Measurements from ENCODE around the gene XCL2. TPM values are rescaled to one million over a fixed set of nuclear protein-coding genes. Genes with fewer than 3 reads are reported as not detected.
"Not testable (repeated sequence)": the region's sequence is repeated elsewhere in the genome, so short reads cannot be mapped to it uniquely, and the experiment has no call there.

Gene XCL2, protein sequence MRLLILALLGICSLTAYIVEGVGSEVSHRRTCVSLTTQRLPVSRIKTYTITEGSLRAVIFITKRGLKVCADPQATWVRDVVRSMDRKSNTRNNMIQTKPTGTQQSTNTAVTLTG
- total RNA-seq: not detected in 2 replicates
- long read RNA-seq, partial matches to known transcripts: 0 of 1 reads
- long read RNA-seq, other reads (novel, unspliced or antisense): 1 of 1 reads

DNA sequence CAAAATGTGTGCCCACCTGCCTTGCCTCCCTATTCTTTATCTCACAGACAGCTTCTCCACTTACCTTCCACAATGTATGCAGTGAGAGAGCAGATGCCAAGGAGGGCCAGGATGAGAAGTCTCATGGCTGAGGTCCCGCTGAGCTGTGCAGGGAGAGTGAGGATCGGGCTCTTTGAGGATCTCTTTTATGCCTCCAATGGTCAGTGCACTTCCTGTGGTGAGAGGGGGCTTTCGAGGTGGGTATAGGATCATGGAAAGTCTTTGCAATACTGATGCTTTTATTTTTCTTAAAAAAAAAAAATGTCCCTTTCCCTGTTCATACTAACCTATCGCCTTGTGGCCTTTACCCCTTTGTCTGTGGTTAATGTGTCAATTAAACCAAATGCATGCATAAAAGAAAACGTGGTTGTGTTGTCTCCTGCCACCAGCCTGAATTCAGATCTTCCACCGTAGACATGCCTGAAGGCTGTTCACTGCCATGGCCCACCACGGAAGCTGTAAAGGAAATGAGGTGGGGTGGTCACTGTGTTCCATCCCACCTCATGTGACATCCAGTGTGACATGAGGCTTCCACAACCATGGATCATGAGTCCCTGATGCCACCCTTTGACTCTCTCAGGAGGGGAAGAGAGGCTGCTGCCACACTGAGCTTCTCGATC lies at the start of gene XCL2:
TSS of gene XCL2 (minus strand) at position 158 of the 659 bp plus-strand sequence. CDS start at position 125, 33 bp downstream.
- not testable (repeated sequence) for H3K27me3 Mint-ChIP-seq; H3K4me3 Mint-ChIP-seq (ENCODE audit: low read depth); H3K4me1 Mint-ChIP-seq (ENCODE audit: low read depth); DNase-seq (ENCODE audit: low spot score, unreplicated experiment); H3K36me3 Mint-ChIP-seq (ENCODE audit: insufficient read depth); H3K27ac Mint-ChIP-seq
- peaks cover 17% of the 10 kb centered on the region for H3K9me3 Mint-ChIP-seq (ENCODE audit: low read depth)

DNA sequence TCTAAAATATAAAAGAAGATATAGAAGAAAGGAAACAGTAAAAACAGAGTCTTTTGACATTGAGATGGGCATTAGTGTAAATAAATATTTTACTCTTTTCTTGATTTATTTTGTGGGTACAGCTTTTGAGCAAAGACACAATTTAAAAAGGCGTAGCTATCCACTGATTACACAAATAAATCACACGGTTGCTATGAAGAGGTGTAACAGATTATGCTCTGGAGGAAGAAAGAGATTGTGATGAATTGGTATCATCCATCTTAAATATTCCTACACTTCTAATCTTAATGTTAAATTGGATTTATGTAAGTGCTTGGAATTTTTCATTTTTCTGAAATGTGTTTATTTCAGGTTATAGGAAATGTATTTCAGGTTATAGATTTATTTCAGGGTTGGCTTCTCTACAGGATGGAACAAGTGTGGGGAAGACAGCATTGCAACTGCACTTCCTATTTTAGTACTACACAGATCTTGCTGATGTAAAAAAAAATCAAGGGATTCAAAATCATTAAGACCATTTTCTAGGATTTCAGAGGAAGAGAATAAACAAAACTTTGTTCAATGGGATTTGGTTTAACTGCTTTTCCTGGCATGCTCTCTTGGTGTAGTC lies 47.9 kb upstream of the XCL2 start:
- no peak overlapping the region for H3K27ac Mint-ChIP-seq
- no peaks in the 10 kb centered on the region for H3K4me1 Mint-ChIP-seq (ENCODE audit: low read depth)
- no peak overlapping the region for H3K4me3 Mint-ChIP-seq (ENCODE audit: low read depth)
- TF ChIP-seq, protein P1, sequence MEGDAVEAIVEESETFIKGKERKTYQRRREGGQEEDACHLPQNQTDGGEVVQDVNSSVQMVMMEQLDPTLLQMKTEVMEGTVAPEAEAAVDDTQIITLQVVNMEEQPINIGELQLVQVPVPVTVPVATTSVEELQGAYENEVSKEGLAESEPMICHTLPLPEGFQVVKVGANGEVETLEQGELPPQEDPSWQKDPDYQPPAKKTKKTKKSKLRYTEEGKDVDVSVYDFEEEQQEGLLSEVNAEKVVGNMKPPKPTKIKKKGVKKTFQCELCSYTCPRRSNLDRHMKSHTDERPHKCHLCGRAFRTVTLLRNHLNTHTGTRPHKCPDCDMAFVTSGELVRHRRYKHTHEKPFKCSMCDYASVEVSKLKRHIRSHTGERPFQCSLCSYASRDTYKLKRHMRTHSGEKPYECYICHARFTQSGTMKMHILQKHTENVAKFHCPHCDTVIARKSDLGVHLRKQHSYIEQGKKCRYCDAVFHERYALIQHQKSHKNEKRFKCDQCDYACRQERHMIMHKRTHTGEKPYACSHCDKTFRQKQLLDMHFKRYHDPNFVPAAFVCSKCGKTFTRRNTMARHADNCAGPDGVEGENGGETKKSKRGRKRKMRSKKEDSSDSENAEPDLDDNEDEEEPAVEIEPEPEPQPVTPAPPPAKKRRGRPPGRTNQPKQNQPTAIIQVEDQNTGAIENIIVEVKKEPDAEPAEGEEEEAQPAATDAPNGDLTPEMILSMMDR (IDR thresholded peaks at IDR 0.05; ENCODE audit: unreplicated experiment): no peak
- no peaks in the 10 kb centered on the region for H3K27me3 Mint-ChIP-seq
- peaks cover 4% of the 10 kb centered on the region for H3K9me3 Mint-ChIP-seq (ENCODE audit: low read depth)
- H3K36me3 Mint-ChIP-seq (ENCODE audit: insufficient read depth): no peaks in the 10 kb centered on the region
- DNase-seq (ENCODE audit: low spot score, unreplicated experiment): no peak

DNA sequence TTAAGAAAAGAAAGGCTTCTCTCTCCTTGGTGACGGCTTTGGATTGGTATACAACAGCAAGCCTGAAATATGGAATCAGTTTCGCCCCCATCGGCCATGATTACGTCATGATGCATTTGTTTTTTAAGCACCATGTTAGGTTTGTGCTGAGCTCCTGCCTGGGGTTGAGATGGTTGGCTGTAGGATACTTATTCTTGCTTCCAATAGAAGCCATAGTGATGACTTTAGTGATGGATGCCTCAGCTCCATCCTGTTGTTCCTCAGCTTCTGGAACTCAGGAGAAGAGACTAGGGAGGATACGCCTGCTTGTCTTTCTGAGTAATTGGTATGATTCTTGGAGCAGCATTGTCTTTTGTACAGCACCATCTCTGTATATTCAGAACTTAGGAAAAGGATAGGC lies 47.3 kb upstream of the XCL2 start:
- Mint-ChIP-seq H3K36me3 (ENCODE audit: insufficient read depth) (no peaks in the 10 kb centered on the region), H3K4me1 (ENCODE audit: low read depth) (no peaks in the 10 kb centered on the region), H3K27me3 (no peaks in the 10 kb centered on the region), H3K27ac (no peak overlapping the region), H3K4me3 (ENCODE audit: low read depth) (no peak overlapping the region), H3K9me3 (ENCODE audit: low read depth) (peaks cover 3% of the 10 kb centered on the region)
- TF ChIP-seq, protein P1 (IDR thresholded peaks at IDR 0.05; ENCODE audit: unreplicated experiment): no peak
- DNase-seq (ENCODE audit: low spot score, unreplicated experiment): no peak

DNA sequence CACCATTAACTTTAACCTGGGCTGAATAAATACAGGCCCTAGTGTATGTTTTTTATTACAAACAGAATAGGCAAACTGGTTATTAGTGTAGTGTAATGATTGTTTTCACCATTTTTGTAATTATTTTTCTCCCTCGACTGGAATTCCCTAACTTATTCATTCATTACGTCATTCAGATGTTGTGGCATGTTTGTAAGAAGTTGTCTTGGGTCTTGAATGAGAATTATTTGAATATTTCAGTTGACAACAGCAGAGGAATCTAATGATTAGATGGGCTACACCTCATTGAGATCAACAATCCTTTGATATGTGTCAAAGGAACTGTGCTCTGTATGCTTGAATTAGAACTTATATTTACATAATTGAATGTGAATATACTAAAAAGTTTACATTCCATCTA lies 45.4 kb upstream of the XCL2 start:
- no peak overlapping the region for H3K4me3 Mint-ChIP-seq (ENCODE audit: low read depth)
- TF ChIP-seq, protein P1 (IDR thresholded peaks at IDR 0.05; ENCODE audit: unreplicated experiment): no peak
- DNase-seq (ENCODE audit: low spot score, unreplicated experiment): no peak
- peaks cover 3% of the 10 kb centered on the region for H3K9me3 Mint-ChIP-seq (ENCODE audit: low read depth)
- no peaks in the 10 kb centered on the region for H3K36me3 Mint-ChIP-seq (ENCODE audit: insufficient read depth)
- H3K27ac Mint-ChIP-seq: no peak overlapping the region
- no peaks in the 10 kb centered on the region for H3K4me1 Mint-ChIP-seq (ENCODE audit: low read depth)
- H3K27me3 Mint-ChIP-seq: no peaks in the 10 kb centered on the region

DNA sequence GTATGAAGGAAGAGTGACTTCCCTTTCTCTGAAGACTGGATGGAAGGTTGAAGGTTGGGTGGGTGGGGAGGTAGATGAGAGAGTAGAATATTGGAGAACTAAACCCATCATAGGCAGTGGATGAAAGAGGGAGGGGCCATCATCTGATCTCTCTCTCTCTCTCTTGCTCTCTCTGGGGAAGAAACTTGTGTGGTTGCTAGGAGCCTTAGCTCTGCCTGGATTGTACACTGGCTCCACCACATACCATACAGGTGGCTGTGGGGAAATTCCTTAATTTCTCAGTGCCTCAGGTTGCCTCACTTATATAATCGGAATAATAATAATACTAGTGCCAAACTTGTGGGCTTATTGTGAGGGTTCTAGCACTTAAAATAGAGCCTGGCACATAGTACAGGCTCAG lies 42.1 kb upstream of the XCL2 start:
- TF ChIP-seq, protein P1 (IDR thresholded peaks at IDR 0.05; ENCODE audit: unreplicated experiment): no peak
- Mint-ChIP-seq H3K4me3 (ENCODE audit: low read depth) (no peak overlapping the region), H3K9me3 (ENCODE audit: low read depth) (peaks cover 3% of the 10 kb centered on the region), H3K27ac (no peak overlapping the region), H3K27me3 (no peaks in the 10 kb centered on the region), H3K4me1 (ENCODE audit: low read depth) (no peaks in the 10 kb centered on the region), H3K36me3 (ENCODE audit: insufficient read depth) (no peaks in the 10 kb centered on the region)
- DNase-seq (ENCODE audit: low spot score, unreplicated experiment): no peak

Measured in progenitor cell of endocrine pancreas (in vitro differentiated cells).